HG02943 (cell line): ENCODE results near the gene CGN.

ENCODE experiments used
- ATAC-seq: cut with Tn5 transposase; IDR thresholded peaks from one replicate; pipeline ENCODE4 v1.9.1; 2021; ENCODE audit warnings: mild to moderate bottlenecking, low read depth, moderate library complexity; ENCODE audit not compliant: unreplicated experiment

Gene CGN

GRCh38 chr1:151501474-151501873, 9.7 kb upstream of the CGN start:
- ATAC-seq: no peak

GRCh38 chr1:151502035-151502700, 9.0 kb upstream of the CGN start:
- no peak for ATAC-seq

GRCh38 chr1:151502859-151503780, 8.1 kb upstream of the CGN start:
- ATAC-seq: no peak

- no peak for ATAC-seq
These were observed 6.9 kb upstream of the CGN start for GRCh38 chr1:151504252-151504651.

GRCh38 chr1:151504759-151505158, 6.4 kb upstream of the CGN start:
- no peak for ATAC-seq

GRCh38 chr1:151508833-151509232, 2.4 kb upstream of the CGN start:
- no peak for ATAC-seq

- no peak for ATAC-seq
These were observed 1.7 kb upstream of the CGN start for GRCh38 chr1:151509350-151510019.

GRCh38 chr1:151510020-151510405, 1.2 kb upstream of the CGN start:
- ATAC-seq: no peak

- no peak for ATAC-seq
These were observed 602 bp upstream of the CGN start for GRCh38 chr1:151510614-151510956.

GRCh38 chr1:151511636-151512215, 539 bp downstream of the CGN start:
- no peak for ATAC-seq

- ATAC-seq: no peak
These were observed 1.1 kb downstream of the CGN start for GRCh38 chr1:151512326-151512725.

GRCh38 chr1:151512801-151513625, 1.8 kb downstream of the CGN start:
- no peak for ATAC-seq

- no peak for ATAC-seq
These were observed 2.5 kb downstream of the CGN start for GRCh38 chr1:151513626-151514121.

- ATAC-seq: no peak
These were observed 3.2 kb downstream of the CGN start for GRCh38 chr1:151514366-151514765.

- no peak for ATAC-seq
These were observed 4.1 kb downstream of the CGN start for GRCh38 chr1:151515265-151515664.

GRCh38 chr1:151516031-151516511, 4.9 kb downstream of the CGN start:
- ATAC-seq: no peak

GRCh38 chr1:151518431-151518830, 7.2 kb downstream of the CGN start:
- ATAC-seq: no peak

GRCh38 chr1:151518936-151519335, 7.7 kb downstream of the CGN start:
- no peak for ATAC-seq

GRCh38 chr1:151519667-151520066, 8.5 kb downstream of the CGN start:
- ATAC-seq: no peak

GRCh38 chr1:151520359-151520758, 9.2 kb downstream of the CGN start:
- ATAC-seq: no peak
